Mucosa of stomach (tissue), 1 donor: ENCODE results near the gene ARHGEF1.

Source experiments
- H3K27me3 ChIP-seq: one replicate; pipeline ENCODE4 v1.7.0; 2013; ENCODE audit warnings: mild to moderate bottlenecking, low read length; ENCODE audit not compliant: control insufficient read depth, insufficient read depth
- H3K36me3 ChIP-seq: one replicate; pipeline ENCODE4 v1.7.0; 2013; ENCODE audit warnings: low read length; ENCODE audit not compliant: control insufficient read depth, insufficient read depth
- H3K4me1 ChIP-seq: one replicate; pipeline ENCODE4 v1.7.0; 2013; ENCODE audit warnings: mild to moderate bottlenecking, low read length; ENCODE audit not compliant: control insufficient read depth, insufficient read depth
- H3K4me3 ChIP-seq: one replicate; pipeline ENCODE4 v1.7.0; 2013; ENCODE audit warnings: low read length
- H3K9ac ChIP-seq: one replicate; pipeline ENCODE4 v1.7.0; 2013; ENCODE audit warnings: mild to moderate bottlenecking, low read length, moderate library complexity
- H3K9me3 ChIP-seq: one replicate; pipeline ENCODE4 v1.7.0; 2013; ENCODE audit warnings: mild to moderate bottlenecking, low read length, moderate library complexity; ENCODE audit not compliant: control insufficient read depth
- donor health status: Pancreatic carcinoma.

The ARHGEF1 gene

GRCh38 chr19:41947091-41947490, 64.1 kb downstream of the ARHGEF1 start:
- Histone ChIP-seq H3K4me1 (peaks cover 5% of the 10 kb centered on the region), H3K9ac (no peak overlapping the region), H3K27me3 (no peaks in the 10 kb centered on the region), H3K36me3 (no peaks in the 10 kb centered on the region), H3K4me3 (no peak overlapping the region), H3K9me3 (no peaks in the 10 kb centered on the region)

GRCh38 chr19:41951686-41952172, 68.7 kb downstream of the ARHGEF1 start:
- no peak overlapping the region for H3K4me3 ChIP-seq
- H3K4me1 ChIP-seq, result peaks cover 18% of the 10 kb centered on the region
- no peaks in the 10 kb centered on the region for H3K27me3 ChIP-seq
- H3K9ac ChIP-seq, result no peak overlapping the region
- H3K36me3 ChIP-seq, result no peaks in the 10 kb centered on the region
- H3K9me3 ChIP-seq, result no peaks in the 10 kb centered on the region

- Histone ChIP-seq H3K9me3 (no peaks in the 10 kb centered on the region), H3K4me1 (peaks cover 35% of the 10 kb centered on the region), H3K4me3 (no peak overlapping the region), H3K36me3 (no peaks in the 10 kb centered on the region), H3K9ac (no peak overlapping the region), H3K27me3 (no peaks in the 10 kb centered on the region)
These were observed 72.5 kb downstream of the ARHGEF1 start for GRCh38 chr19:41955521-41955920.

- Histone ChIP-seq H3K27me3 (no peaks in the 10 kb centered on the region), H3K9me3 (no peaks in the 10 kb centered on the region), H3K4me1 (peaks cover 32% of the 10 kb centered on the region), H3K36me3 (no peaks in the 10 kb centered on the region), H3K4me3 (no peak overlapping the region), H3K9ac (no peak overlapping the region)
These were observed 73.6 kb downstream of the ARHGEF1 start for GRCh38 chr19:41956621-41957020.
